ENCODE measurements around the gene MBOAT2. TPM values are rescaled to one million over a fixed set of nuclear protein-coding genes. Genes with fewer than 3 reads are reported as not detected.
A peak's percentile ranks its signal among the peaks of the same experiment; 100 is the strongest.

The MBOAT2 gene
- total RNA-seq, 1 experiment from 2014 or later, result 90.5 TPM

- no peak for DNase-seq (ENCODE audit: low spot score)
- in situ Hi-C loops (cut with HindIII; ENCODE audit: low sequenced_read_pairs), result no loop called here
These were observed 154.2 kb downstream of the MBOAT2 start for GRCh38 chr2:8849327-8849726.

GRCh38 chr2:8848328-8849100 is 155.0 kb downstream of the MBOAT2 start:
- in situ Hi-C loops (cut with HindIII; ENCODE audit: low sequenced_read_pairs), result no loop called here
- peak; percentile 52 for DNase-seq (ENCODE audit: low spot score)

- in situ Hi-C loops (cut with HindIII; ENCODE audit: low sequenced_read_pairs), result no loop called here
- DNase-seq (ENCODE audit: low spot score), result no peak
These were observed 156.1 kb downstream of the MBOAT2 start for GRCh38 chr2:8847400-8847799.

- DNase-seq (ENCODE audit: low spot score), result no peak
- in situ Hi-C loops (cut with HindIII; ENCODE audit: low sequenced_read_pairs), result no loop called here
These were observed 161.6 kb downstream of the MBOAT2 start for GRCh38 chr2:8841932-8842331.

- no peak for DNase-seq (ENCODE audit: low spot score)
- in situ Hi-C loops (cut with HindIII; ENCODE audit: low sequenced_read_pairs), result no loop called here
These were observed 162.9 kb downstream of the MBOAT2 start for GRCh38 chr2:8840475-8841091.

- in situ Hi-C loops (cut with HindIII; ENCODE audit: low sequenced_read_pairs), result no loop called here
These were observed 164.1 kb downstream of the MBOAT2 start for GRCh38 chr2:8839189-8839965.

GRCh38 chr2:8837795-8838140 is 165.7 kb downstream of the MBOAT2 start:
- DNase-seq (ENCODE audit: low spot score), result no peak
- in situ Hi-C loops (cut with HindIII; ENCODE audit: low sequenced_read_pairs), result no loop called here

More at GRCh38 chr2:8839189-8839965, 164.1 kb downstream of the MBOAT2 start:
- DNase-seq (ENCODE audit: low spot score), result no peak

- in situ Hi-C loops (cut with HindIII; ENCODE audit: low sequenced_read_pairs), result no loop called here
- DNase-seq (ENCODE audit: low spot score), result peak; percentile 92
These were observed 166.3 kb downstream of the MBOAT2 start, which contains the start of gene KIDINS220 for GRCh38 chr2:8836971-8837794. Gene KIDINS220, minus strand, starts transcription at chr2:8837613. Its CDS starts 10,520 bp downstream, at chr2:8827093.

GRCh38 chr2:8835279-8835678 is 168.2 kb downstream of the MBOAT2 start:
- in situ Hi-C loops (cut with HindIII; ENCODE audit: low sequenced_read_pairs), result no loop called here
- DNase-seq (ENCODE audit: low spot score), result no peak

- in situ Hi-C loops (cut with HindIII; ENCODE audit: low sequenced_read_pairs), result no loop called here
- no peak for DNase-seq (ENCODE audit: low spot score)
These were observed 169.6 kb downstream of the MBOAT2 start for GRCh38 chr2:8833853-8834252.

GRCh38 chr2:8831516-8831915 is 172.0 kb downstream of the MBOAT2 start:
- no peak for DNase-seq (ENCODE audit: low spot score)
- in situ Hi-C loops (cut with HindIII; ENCODE audit: low sequenced_read_pairs), result no loop called here

- DNase-seq (ENCODE audit: low spot score), result no peak
- in situ Hi-C loops (cut with HindIII; ENCODE audit: low sequenced_read_pairs), result no loop called here
These were observed 175.8 kb downstream of the MBOAT2 start for GRCh38 chr2:8827729-8828128.

GRCh38 chr2:8822218-8822617 is 181.3 kb downstream of the MBOAT2 start:
- in situ Hi-C loops (cut with HindIII; ENCODE audit: low sequenced_read_pairs), result no loop called here

GRCh38 chr2:8821276-8822217 is 181.9 kb downstream of the MBOAT2 start:
- in situ Hi-C loops (cut with HindIII; ENCODE audit: low sequenced_read_pairs), result no loop called here
- DNase-seq (ENCODE audit: low spot score), result peak; percentile 30

More at GRCh38 chr2:8822218-8822617, 181.3 kb downstream of the MBOAT2 start:
- no peak for DNase-seq (ENCODE audit: low spot score)

- in situ Hi-C loops (cut with HindIII; ENCODE audit: low sequenced_read_pairs), result no loop called here
- DNase-seq (ENCODE audit: low spot score), result no peak
These were observed 183.5 kb downstream of the MBOAT2 start for GRCh38 chr2:8819948-8820347.

GRCh38 chr2:8819194-8819593 is 184.3 kb downstream of the MBOAT2 start:
- in situ Hi-C loops (cut with HindIII; ENCODE audit: low sequenced_read_pairs), result no loop called here
- no peak for DNase-seq (ENCODE audit: low spot score)

- in situ Hi-C loops (cut with HindIII; ENCODE audit: low sequenced_read_pairs), result no loop called here
- no peak for DNase-seq (ENCODE audit: low spot score)
These were observed 186.3 kb downstream of the MBOAT2 start for GRCh38 chr2:8817221-8817620.
